MM.1S (cell line): ENCODE results near the gene FARS2.

Experiments used
- DNase-seq: peaks from one replicate; pipeline ENCODE4 v3.0.0-alpha.2; 2015
- H2AFZ ChIP-seq: fragments of 300-600 bp; sonication (generic); 2 replicates; pipeline ENCODE4 v1.6.0; 2016; ENCODE audit warnings: antibody characterized with exemption, low read length
- H3F3A ChIP-seq: fragments of 300-600 bp; sonication (generic); 2 replicates; pipeline ENCODE4 v1.6.1; 2016; ENCODE audit warnings: mild to moderate bottlenecking, antibody characterized with exemption, low read length, moderate library complexity, mixed read lengths; ENCODE audit not compliant: insufficient read depth
- H3K27ac ChIP-seq: fragments of 300-600 bp; sonication (generic); 2 replicates; pipeline ENCODE4 v1.5.1; 2016; ENCODE audit warnings: mild to moderate bottlenecking, low read length
- H3K27me3 ChIP-seq: fragments of 300-600 bp; sonication (generic); replicated peaks from 2 replicates; pipeline ENCODE4 v1.6.0; 2016; ENCODE audit warnings: low read length; ENCODE audit not compliant: insufficient read depth
- H3K36me3 ChIP-seq: fragments of 300-600 bp; sonication (generic); replicated peaks from 2 replicates; pipeline ENCODE4 v1.6.1; 2016; ENCODE audit warnings: mild to moderate bottlenecking, low read length, mixed read lengths; ENCODE audit not compliant: insufficient read depth
- H3K4me1 ChIP-seq: fragments of 300-600 bp; sonication (generic); 2 replicates; pipeline ENCODE4 v1.6.1; 2016; ENCODE audit warnings: low read length, mixed read lengths
- H3K4me2 ChIP-seq: fragments of 300-600 bp; sonication (generic); 2 replicates; pipeline ENCODE4 v1.6.0; 2016; ENCODE audit warnings: low read depth, low read length
- H3K4me3 ChIP-seq: fragments of 300-600 bp; sonication (generic); 2 replicates; pipeline ENCODE4 v1.5.1; 2016; ENCODE audit warnings: low read length, mixed read lengths
- H3K79me2 ChIP-seq: fragments of 300-600 bp; sonication (generic); 2 replicates; pipeline ENCODE4 v1.6.1; 2016; ENCODE audit warnings: mixed run types, low read length, mixed read lengths
- H3K9ac ChIP-seq: fragments of 300-600 bp; sonication (generic); 2 replicates; pipeline ENCODE4 v1.6.1; 2016; ENCODE audit warnings: low read length, mixed read lengths
- H3K9me2 ChIP-seq: fragments of 300-600 bp; sonication (generic); replicated peaks from 2 replicates; pipeline ENCODE4 v1.6.1; 2016; ENCODE audit warnings: mild to moderate bottlenecking, low read length, mixed read lengths; ENCODE audit not compliant: insufficient read depth
- H3K9me3 ChIP-seq: fragments of 300-600 bp; sonication (generic); replicated peaks from 2 replicates; pipeline ENCODE4 v1.6.1; 2016; ENCODE audit warnings: mild to moderate bottlenecking, low read length, mixed read lengths; ENCODE audit not compliant: insufficient read depth
- H4K20me1 ChIP-seq: fragments of 300-600 bp; sonication (generic); 2 replicates; pipeline ENCODE4 v1.6.1; 2016; ENCODE audit warnings: mild to moderate bottlenecking, low read length, moderate library complexity, mixed read lengths; ENCODE audit not compliant: insufficient read depth
- EZH2 ChIP-seq: fragments of 300-600 bp; sonication (generic); optimal IDR thresholded peaks from 2 replicates; pipeline ENCODE3; 2017; ENCODE audit warnings: low read depth, mild to moderate bottlenecking, antibody characterized with exemption, low read length, mixed read lengths
- EZH2phosphoT487 ChIP-seq: fragments of 300-600 bp; sonication (generic); IDR thresholded peaks from 2 replicates; pipeline ENCODE4 v1.6.1; 2018; ENCODE audit warnings: antibody characterized with exemption, low read length
- TF ChIP-seq, protein P1 (sequence below): fragments of 300-600 bp; sonication (generic); IDR thresholded peaks from 2 replicates; pipeline ENCODE4 v1.5.1; 2016; ENCODE audit warnings: antibody characterized with exemption, low read length, mixed read lengths

Gene FARS2

DNA sequence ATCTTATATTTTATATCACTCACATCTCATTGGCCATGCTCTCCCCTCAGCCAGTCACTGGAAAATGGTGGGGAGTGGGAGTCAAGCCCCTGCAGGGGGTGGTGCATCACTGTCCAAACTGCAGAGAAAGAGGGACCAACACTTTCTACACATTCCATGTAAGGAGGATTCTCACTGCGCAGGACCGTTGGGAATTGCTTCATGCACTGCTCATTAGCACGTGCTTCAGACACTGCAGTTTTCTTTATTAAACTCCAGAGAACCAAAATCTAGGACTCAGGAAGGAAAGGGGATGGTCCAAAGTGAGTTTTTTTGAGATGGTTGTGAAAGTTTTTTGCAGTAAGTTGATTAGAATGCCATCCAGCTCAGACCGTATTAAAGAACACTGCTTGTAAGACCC is 269.8 kb downstream of the FARS2 start:
- Histone ChIP-seq H3K4me1 (no peaks in the 10 kb centered on the region), H3K9me2 (no peaks in the 10 kb centered on the region), H2AFZ (no peak overlapping the region), H3K27me3 (no peaks in the 10 kb centered on the region), H3K9ac (no peak overlapping the region), H3K79me2 (no peaks in the 10 kb centered on the region), H3K4me2 (no peak overlapping the region), H4K20me1 (no peaks in the 10 kb centered on the region), H3K9me3 (no peaks in the 10 kb centered on the region), H3K36me3 (no peaks in the 10 kb centered on the region), H3K4me3 (no peak overlapping the region), H3K27ac (no peak overlapping the region), H3F3A (no peaks in the 10 kb centered on the region)
- TF ChIP-seq EZH2phosphoT487 (no peak), EZH2 (no peak)
- TF ChIP-seq, protein P1, sequence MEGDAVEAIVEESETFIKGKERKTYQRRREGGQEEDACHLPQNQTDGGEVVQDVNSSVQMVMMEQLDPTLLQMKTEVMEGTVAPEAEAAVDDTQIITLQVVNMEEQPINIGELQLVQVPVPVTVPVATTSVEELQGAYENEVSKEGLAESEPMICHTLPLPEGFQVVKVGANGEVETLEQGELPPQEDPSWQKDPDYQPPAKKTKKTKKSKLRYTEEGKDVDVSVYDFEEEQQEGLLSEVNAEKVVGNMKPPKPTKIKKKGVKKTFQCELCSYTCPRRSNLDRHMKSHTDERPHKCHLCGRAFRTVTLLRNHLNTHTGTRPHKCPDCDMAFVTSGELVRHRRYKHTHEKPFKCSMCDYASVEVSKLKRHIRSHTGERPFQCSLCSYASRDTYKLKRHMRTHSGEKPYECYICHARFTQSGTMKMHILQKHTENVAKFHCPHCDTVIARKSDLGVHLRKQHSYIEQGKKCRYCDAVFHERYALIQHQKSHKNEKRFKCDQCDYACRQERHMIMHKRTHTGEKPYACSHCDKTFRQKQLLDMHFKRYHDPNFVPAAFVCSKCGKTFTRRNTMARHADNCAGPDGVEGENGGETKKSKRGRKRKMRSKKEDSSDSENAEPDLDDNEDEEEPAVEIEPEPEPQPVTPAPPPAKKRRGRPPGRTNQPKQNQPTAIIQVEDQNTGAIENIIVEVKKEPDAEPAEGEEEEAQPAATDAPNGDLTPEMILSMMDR: no peak
- DNase-seq: no peak

DNA sequence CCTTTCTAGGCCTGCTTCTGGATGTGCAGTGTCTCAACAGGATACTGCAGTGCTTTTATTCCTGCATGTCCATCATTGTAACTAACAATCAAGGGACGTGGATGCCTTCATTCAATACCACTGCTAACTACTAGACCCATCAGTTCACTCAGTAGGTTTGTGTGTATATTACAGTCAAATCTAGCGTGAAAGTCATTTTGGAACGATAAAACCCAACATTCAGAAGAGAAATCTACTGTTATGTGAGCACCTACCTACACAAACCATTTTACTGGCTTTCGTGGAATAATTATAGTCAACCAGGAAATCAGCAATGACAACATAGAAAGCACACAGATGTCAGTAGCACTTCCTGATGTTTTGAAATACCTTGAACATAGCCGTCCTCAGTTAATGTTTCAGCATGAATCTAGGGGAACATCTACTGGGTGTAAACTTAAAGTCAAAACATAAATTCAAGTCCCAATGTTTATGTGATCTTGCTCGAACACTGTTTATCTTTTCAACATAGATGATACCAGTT is 270.6 kb downstream of the FARS2 start:
- no peaks in the 10 kb centered on the region for H3K36me3 ChIP-seq
- no peaks in the 10 kb centered on the region for H3K79me2 ChIP-seq
- TF ChIP-seq EZH2phosphoT487 (no peak), EZH2 (no peak)
- TF ChIP-seq, protein P1: no peak
- H3K9ac ChIP-seq: no peak overlapping the region
- no peaks in the 10 kb centered on the region for H4K20me1 ChIP-seq
- no peaks in the 10 kb centered on the region for H3K9me3 ChIP-seq
- no peaks in the 10 kb centered on the region for H3K4me1 ChIP-seq
- H2AFZ ChIP-seq: no peak overlapping the region
- no peaks in the 10 kb centered on the region for H3K9me2 ChIP-seq
- H3K27me3 ChIP-seq: no peaks in the 10 kb centered on the region
- H3K4me3 ChIP-seq: no peak overlapping the region
- H3F3A ChIP-seq: no peaks in the 10 kb centered on the region
- no peak for DNase-seq
- no peak overlapping the region for H3K4me2 ChIP-seq
- no peak overlapping the region for H3K27ac ChIP-seq

DNA sequence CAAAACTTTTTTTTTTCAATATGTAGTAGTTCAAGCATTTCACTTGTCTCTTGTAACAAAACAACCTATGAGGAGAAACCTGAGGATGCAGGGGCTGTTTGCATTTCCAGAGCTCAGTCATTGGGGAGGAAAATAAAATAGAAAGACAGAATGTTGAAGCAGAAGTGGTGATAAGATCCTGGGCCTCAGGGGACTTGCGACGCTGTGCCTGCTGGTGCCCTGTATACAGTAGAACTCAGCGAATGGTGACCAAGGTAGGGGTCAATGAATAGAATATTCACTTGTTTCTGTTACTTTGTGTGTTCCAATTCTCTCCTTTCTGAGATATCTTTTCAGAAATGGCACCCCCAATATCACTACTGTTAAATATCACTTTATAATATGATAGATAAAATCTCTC is 271.6 kb downstream of the FARS2 start:
- no peaks in the 10 kb centered on the region for H3K36me3 ChIP-seq
- H2AFZ ChIP-seq: no peak overlapping the region
- H3F3A ChIP-seq: no peaks in the 10 kb centered on the region
- TF ChIP-seq, protein P1: no peak
- TF ChIP-seq EZH2 (no peak), EZH2phosphoT487 (no peak)
- H3K79me2 ChIP-seq: no peaks in the 10 kb centered on the region
- H3K4me3 ChIP-seq: no peak overlapping the region
- no peaks in the 10 kb centered on the region for H3K9me3 ChIP-seq
- no peak overlapping the region for H3K4me2 ChIP-seq
- no peaks in the 10 kb centered on the region for H3K9me2 ChIP-seq
- no peaks in the 10 kb centered on the region for H3K27me3 ChIP-seq
- H3K4me1 ChIP-seq: no peaks in the 10 kb centered on the region
- H4K20me1 ChIP-seq: no peaks in the 10 kb centered on the region
- DNase-seq: no peak
- H3K27ac ChIP-seq: no peak overlapping the region
- no peak overlapping the region for H3K9ac ChIP-seq
